Type B pancreatic cell (in vitro differentiated cells): ENCODE data around the gene GFI1B. TPM values are rescaled to one million over a fixed set of nuclear protein-coding genes. Genes with fewer than 3 reads are reported as not detected.
"Not testable (repeated sequence)": the region's sequence is repeated elsewhere in the genome, so short reads cannot be mapped to it uniquely, and the experiment has no call there.

Source experiments
- DNase-seq: peaks from one replicate; pipeline ENCODE4 v3.0.0; 2021; ENCODE audit warnings: mixed read lengths; ENCODE audit not compliant: unreplicated experiment; ENCODE audit errors: extremely low spot score
- H3K27ac Mint-ChIP-seq: 2 replicates; pipeline ENCODE4 v1.8.0; 2021; ENCODE audit warnings: mild to moderate bottlenecking, mixed read lengths
- H3K27me3 Mint-ChIP-seq: 2 replicates; pipeline ENCODE4 v1.8.0; 2021; ENCODE audit warnings: mixed read lengths
- H3K36me3 Mint-ChIP-seq: 2 replicates; pipeline ENCODE4 v1.8.0; 2021; ENCODE audit warnings: mixed read lengths
- H3K4me1 Mint-ChIP-seq: one replicate; pipeline ENCODE4 v1.8.0; 2021; ENCODE audit warnings: mixed read lengths; ENCODE audit not compliant: unreplicated experiment
- H3K4me3 Mint-ChIP-seq: 2 replicates; pipeline ENCODE4 v1.8.0; 2021; ENCODE audit warnings: mild to moderate bottlenecking, mixed read lengths
- H3K9me3 Mint-ChIP-seq: 2 replicates; pipeline ENCODE4 v1.8.0; 2021; ENCODE audit warnings: mixed read lengths
- CTCF ChIP-seq: fragments of 200-600 bp; sonication (generic); conservative IDR thresholded peaks from 2 replicates; pipeline ENCODE4 v1.5.0; 2021; ENCODE audit warnings: antibody characterized with exemption, mild to moderate bottlenecking
- total RNA-seq: library from RNA; stranded (reverse); gene quantifications from 2 replicates; pipeline ENCODE4 v1.2.1, GENCODE V29; 2021; ENCODE audit warnings: low replicate concordance

GFI1B gene
- total RNA-seq, 1 donor from 2014 or later: not detected

GRCh38 chr9:132994410-132995120, 16.1 kb downstream of the GFI1B start:
- Mint-ChIP-seq H3K27ac (peak overlapping the region; percentile 67), H3K27me3 (peaks cover 35% of the 10 kb centered on the region), H3K4me3 (no peak overlapping the region), H3K9me3 (no peaks in the 10 kb centered on the region), H3K36me3 (no peaks in the 10 kb centered on the region), H3K4me1 (peaks cover 14% of the 10 kb centered on the region)
- no peak for DNase-seq
- TF ChIP-seq CTCF: no peak

- H3K9me3 Mint-ChIP-seq: no peaks in the 10 kb centered on the region
- H3K4me1 Mint-ChIP-seq: peaks cover 14% of the 10 kb centered on the region
- H3K4me3 Mint-ChIP-seq: no peak overlapping the region
- DNase-seq: no peak
- H3K27ac Mint-ChIP-seq: no peak overlapping the region
- H3K36me3 Mint-ChIP-seq: no peaks in the 10 kb centered on the region
- no peak for TF ChIP-seq CTCF
- H3K27me3 Mint-ChIP-seq: peaks cover 38% of the 10 kb centered on the region
Measured at GRCh38 chr9:132995121-132995420, 16.6 kb downstream of the GFI1B start.

- peaks cover 14% of the 10 kb centered on the region for H3K4me1 Mint-ChIP-seq
- no peak overlapping the region for H3K4me3 Mint-ChIP-seq
- H3K27me3 Mint-ChIP-seq: peaks cover 42% of the 10 kb centered on the region
- no peak for DNase-seq
- no peaks in the 10 kb centered on the region for H3K9me3 Mint-ChIP-seq
- H3K36me3 Mint-ChIP-seq: no peaks in the 10 kb centered on the region
- no peak for TF ChIP-seq CTCF
- no peak overlapping the region for H3K27ac Mint-ChIP-seq
Measured at GRCh38 chr9:132995879-132996278, 17.4 kb downstream of the GFI1B start.

DNA sequence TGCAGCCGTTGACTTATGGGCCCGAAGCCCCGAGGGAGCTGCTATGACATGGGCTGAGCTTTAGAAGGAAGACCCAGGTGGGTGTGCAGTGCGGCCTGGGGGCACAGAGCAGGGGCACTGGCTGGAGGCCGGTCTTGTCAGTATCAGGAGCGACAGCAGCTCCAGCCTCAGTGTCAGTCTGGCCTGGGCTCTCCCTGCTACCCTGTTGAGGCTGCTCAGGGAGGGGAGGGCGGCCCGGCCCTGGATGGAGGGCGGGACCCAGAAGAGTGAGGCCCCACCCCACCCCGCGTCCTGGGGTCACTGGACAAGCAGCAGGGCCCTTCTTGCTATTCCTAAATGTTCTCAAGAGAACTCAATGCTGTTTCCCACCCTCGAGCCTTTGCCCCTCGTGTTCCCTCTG, 18.0 kb downstream of the GFI1B start:
- Mint-ChIP-seq H3K27me3 (peaks cover 42% of the 10 kb centered on the region), H3K4me1 (peaks cover 13% of the 10 kb centered on the region), H3K4me3 (no peak overlapping the region), H3K36me3 (no peaks in the 10 kb centered on the region), H3K9me3 (no peaks in the 10 kb centered on the region), H3K27ac (no peak overlapping the region)
- no peak for DNase-seq
- TF ChIP-seq CTCF: no peak

DNA sequence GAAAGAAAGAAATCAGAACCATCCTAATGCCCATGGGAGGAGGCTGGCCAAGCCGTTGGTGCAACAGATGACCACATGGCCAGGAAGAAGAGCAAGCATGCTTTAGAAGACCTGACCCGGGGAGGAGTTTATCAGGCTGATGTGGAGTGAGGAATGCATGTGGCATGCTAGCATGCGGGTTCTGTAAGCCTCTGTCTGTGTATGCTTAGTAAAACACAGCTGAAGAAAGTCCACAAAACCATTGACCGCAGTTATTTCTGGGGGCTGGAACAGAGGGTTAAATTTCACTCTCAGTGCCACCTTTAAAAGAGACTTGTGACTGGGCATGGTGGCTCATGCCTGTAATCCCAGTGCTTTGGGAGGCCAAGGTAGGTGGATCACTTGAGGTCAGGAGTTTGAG, 19.1 kb downstream of the GFI1B start:
- no peak for DNase-seq
- TF ChIP-seq CTCF: no peak
- Mint-ChIP-seq H3K27me3 (peaks cover 40% of the 10 kb centered on the region), H3K4me3 (no peak overlapping the region), H3K36me3 (no peaks in the 10 kb centered on the region), H3K9me3 (no peaks in the 10 kb centered on the region), H3K4me1 (peaks cover 5% of the 10 kb centered on the region), H3K27ac (no peak overlapping the region)

DNA sequence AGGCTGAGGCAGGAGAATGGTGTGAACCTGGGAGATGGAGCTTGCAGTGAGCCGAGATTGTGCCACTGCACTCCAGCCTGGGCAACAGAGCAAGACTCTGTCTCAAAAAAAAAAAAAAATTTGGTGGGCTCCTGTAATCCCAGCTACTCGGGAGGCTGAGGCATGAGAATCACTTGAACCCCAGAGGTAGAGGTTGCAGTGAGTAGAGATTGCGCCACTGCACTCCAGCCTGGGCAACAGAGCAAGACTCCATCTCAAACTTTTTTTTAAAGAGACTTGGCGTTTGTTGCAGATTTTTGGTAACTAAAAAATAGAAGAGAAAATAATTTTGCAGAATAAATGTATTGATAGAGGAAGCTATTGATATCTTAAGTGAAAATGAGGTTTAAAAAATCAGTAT, 19.7 kb downstream of the GFI1B start:
- H3K36me3 Mint-ChIP-seq, DNase-seq, H3K9me3 Mint-ChIP-seq, H3K4me3 Mint-ChIP-seq, H3K4me1 Mint-ChIP-seq, H3K27ac Mint-ChIP-seq: not testable (repeated sequence)
- H3K27me3 Mint-ChIP-seq: peaks cover 41% of the 10 kb centered on the region
